K562 (cell line): Measurements from ENCODE around the gene DELE1.

Source experiments
- BACH1 ChIP-seq: fragments of 200-800 bp; sonication (Bioruptor generic); IDR thresholded peaks from 2 replicates; pipeline ENCODE4 v1.6.1; 2016; ENCODE audit warnings: missing genetic modification characterization, missing compliant biosample characterization
- CTCF ChIP-seq, 3 experiments: IDR thresholded peaks in 2 of 3; conservative IDR thresholded peaks in 1 of 3; 2 replicates each; pipeline ENCODE4 v1.5.1; 2011 to 2012; ENCODE audit warnings: low read length in 3 of 3, mild to moderate bottlenecking in 3 of 3, control low read depth in 2 of 3, improper control_type of control experiment in 1 of 3, inconsistent platforms in 1 of 3, low read depth in 1 of 3, mixed read lengths in 1 of 3, moderate library complexity in 1 of 3; ENCODE audit not compliant: insufficient read depth in 2 of 3
- ETS2 ChIP-seq: IDR thresholded peaks from 2 replicates; pipeline ENCODE4 v1.6.1; 2016; ENCODE audit warnings: borderline replicate concordance, missing genetic modification characterization, mild to moderate bottlenecking, moderate library complexity, missing compliant biosample characterization; ENCODE audit not compliant: poor library complexity, severe bottlenecking
- GATA2 ChIP-seq: sonication (generic); formaldehyde crosslinking; IDR thresholded peaks from 2 replicates; pipeline ENCODE4 v1.4.0; 2020; ENCODE audit warnings: mild to moderate bottlenecking, missing genetic modification reagents
- IRF1 ChIP-seq: sonication (generic); formaldehyde crosslinking; IDR thresholded peaks from 2 replicates; pipeline ENCODE4 v1.8.0; 2022; ENCODE audit warnings: missing genetic modification reagents, mild to moderate bottlenecking, borderline replicate concordance
- PKNOX1 ChIP-seq: fragments of 450-650 bp; IDR thresholded peaks from 2 replicates; pipeline ENCODE4 v1.6.1; 2016
- TAF15 ChIP-seq: fragments of 200-400 bp; formaldehyde crosslinking; IDR thresholded peaks from 2 replicates; pipeline ENCODE4 v1.6.1; 2017; ENCODE audit warnings: mild to moderate bottlenecking, low read depth, low read length, moderate library complexity
- TARDBP ChIP-seq: fragments of 450-650 bp; IDR thresholded peaks from 2 replicates; pipeline ENCODE4 v1.6.1; 2016

- TF ChIP-seq BACH1 (tag) (no peak), ETS2 (no peak), PKNOX1 (no peak), TARDBP (no peak), TAF15 (no peak), GATA2 (CRISPR knock-in tag) (no peak), CTCF (IDR thresholded peaks at IDR 0.05 in 2 of 3, conservative IDR thresholded peaks at IDR 0.05 in 1 of 3; ENCODE audit: insufficient read depth in 2 of 3, low read depth in 1 of 3, low read length in 3 of 3) (no peak), IRF1 (CRISPR knock-in tag) (no peak)
Observed at GRCh38 chr5:141910271-141910673, 13.4 kb upstream of the DELE1 start.
